ENCODE results near the gene IGSF22.
A peak's percentile ranks its signal among the peaks of the same experiment; 100 is the strongest.

IGSF22 gene
- 0.26 to 2.9 (median 1.4) reads per million in 9 experiments for total RNA-seq

- no peaks in the 10 kb centered on the region for H3K9me3 Mint-ChIP-seq
- no peaks in the 10 kb centered on the region for H3K36me3 Mint-ChIP-seq (ENCODE audit: insufficient read depth)
- no peak within 1 kb of the TSS for H3K27ac Mint-ChIP-seq
- ATAC-seq (replicated peaks) (no peak), DNase-seq (no peak)
- peaks cover 0 to 12% of the 10 kb centered on the region in 2 donors for H3K4me1 Mint-ChIP-seq (ENCODE audit: low read depth in 2 of 2)
- no peaks in the 10 kb centered on the region for H3K27me3 Mint-ChIP-seq
- H3K4me3 Mint-ChIP-seq, result no peak within 1 kb of the TSS
Observed at GRCh38 chr11:18726040-18726439, at the start of gene IGSF22. Gene IGSF22, minus strand, starts transcription at chr11:18726188. Its CDS starts 1,952 bp downstream, at chr11:18724236.

DNA sequence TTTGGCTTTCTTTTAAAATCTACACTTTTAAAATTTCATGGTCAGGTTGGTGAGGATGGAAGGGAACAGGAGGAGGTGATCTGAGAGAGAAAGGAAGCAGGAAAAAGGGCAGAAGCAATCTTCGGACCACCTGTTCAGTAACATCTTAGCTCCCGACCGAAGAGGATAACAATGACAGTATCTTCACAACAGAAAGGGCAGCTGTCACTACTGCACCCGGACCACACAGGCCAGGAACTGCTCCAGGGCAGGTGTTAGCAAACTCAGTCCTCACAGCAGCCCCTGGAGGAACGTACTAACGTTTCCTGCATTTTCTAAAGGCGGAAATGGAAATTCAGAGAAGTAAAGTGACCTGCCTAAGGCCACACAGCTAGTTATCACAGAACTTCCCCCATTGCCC is 48.8 kb upstream of the IGSF22 start:
- Mint-ChIP-seq H3K4me1 (ENCODE audit: low read depth in 2 of 2) (peaks cover 14% of the 10 kb centered on the region in 2 donors), H3K9me3 (peaks cover 0 to 6% of the 10 kb centered on the region in 2 donors), H3K27me3 (peaks cover 20 to 34% of the 10 kb centered on the region in 2 donors), H3K4me3 (no peak overlapping the region), H3K27ac (no peak overlapping the region), H3K36me3 (ENCODE audit: insufficient read depth) (no peaks in the 10 kb centered on the region)
- ATAC-seq (replicated peaks) (no peak), DNase-seq (no peak)

- Mint-ChIP-seq H3K4me1 (ENCODE audit: low read depth in 2 of 2) (peaks cover 9 to 11% of the 10 kb centered on the region in 2 donors), H3K4me3 (no peak overlapping the region), H3K27me3 (peaks cover 20 to 43% of the 10 kb centered on the region in 2 donors), H3K9me3 (peaks cover 0 to 4% of the 10 kb centered on the region in 2 donors), H3K36me3 (ENCODE audit: insufficient read depth) (no peaks in the 10 kb centered on the region), H3K27ac (no peak overlapping the region)
- DNase-seq, result no peak
- no peak for ATAC-seq (replicated peaks)
Observed at GRCh38 chr11:18773681-18774080, 47.7 kb upstream of the IGSF22 start.

- Mint-ChIP-seq H3K4me1 (ENCODE audit: low read depth in 2 of 2) (peaks cover 4 to 5% of the 10 kb centered on the region in 2 donors), H3K36me3 (ENCODE audit: insufficient read depth) (no peaks in the 10 kb centered on the region), H3K9me3 (no peaks in the 10 kb centered on the region), H3K27ac (no peak overlapping the region), H3K27me3 (peaks cover 20 to 43% of the 10 kb centered on the region in 2 donors), H3K4me3 (no peak overlapping the region)
- ATAC-seq (replicated peaks) (no peak), DNase-seq (no peak)
Observed at GRCh38 chr11:18773104-18773503, 47.1 kb upstream of the IGSF22 start.

DNA sequence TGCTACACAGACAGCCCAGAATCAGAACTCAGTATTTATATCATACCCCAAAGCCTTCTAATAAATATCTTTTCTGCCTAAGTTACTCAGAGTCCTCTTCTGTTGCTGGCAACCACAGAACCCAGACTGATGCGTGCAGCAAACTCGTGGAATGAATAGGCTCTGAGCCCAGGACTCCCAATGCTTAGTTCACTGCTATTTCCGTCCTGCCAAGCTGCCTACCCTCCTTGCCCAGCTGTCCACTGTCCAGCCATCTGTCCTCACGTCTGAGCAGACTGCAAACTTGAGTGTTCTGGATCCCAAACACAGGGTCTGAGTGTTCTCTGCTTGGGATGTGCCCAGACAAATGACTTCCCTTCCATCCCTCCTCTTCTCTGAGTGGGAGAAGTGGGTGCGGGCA is 46.2 kb upstream of the IGSF22 start:
- Mint-ChIP-seq H3K9me3 (no peaks in the 10 kb centered on the region), H3K27me3 (peaks cover 20 to 43% of the 10 kb centered on the region in 2 donors), H3K36me3 (ENCODE audit: insufficient read depth) (no peaks in the 10 kb centered on the region), H3K4me1 (ENCODE audit: low read depth in 2 of 2) (peaks cover 4 to 5% of the 10 kb centered on the region in 2 donors), H3K4me3 (no peak overlapping the region), H3K27ac (no peak overlapping the region)
- ATAC-seq (replicated peaks), result no peak
- no peak for DNase-seq

DNA sequence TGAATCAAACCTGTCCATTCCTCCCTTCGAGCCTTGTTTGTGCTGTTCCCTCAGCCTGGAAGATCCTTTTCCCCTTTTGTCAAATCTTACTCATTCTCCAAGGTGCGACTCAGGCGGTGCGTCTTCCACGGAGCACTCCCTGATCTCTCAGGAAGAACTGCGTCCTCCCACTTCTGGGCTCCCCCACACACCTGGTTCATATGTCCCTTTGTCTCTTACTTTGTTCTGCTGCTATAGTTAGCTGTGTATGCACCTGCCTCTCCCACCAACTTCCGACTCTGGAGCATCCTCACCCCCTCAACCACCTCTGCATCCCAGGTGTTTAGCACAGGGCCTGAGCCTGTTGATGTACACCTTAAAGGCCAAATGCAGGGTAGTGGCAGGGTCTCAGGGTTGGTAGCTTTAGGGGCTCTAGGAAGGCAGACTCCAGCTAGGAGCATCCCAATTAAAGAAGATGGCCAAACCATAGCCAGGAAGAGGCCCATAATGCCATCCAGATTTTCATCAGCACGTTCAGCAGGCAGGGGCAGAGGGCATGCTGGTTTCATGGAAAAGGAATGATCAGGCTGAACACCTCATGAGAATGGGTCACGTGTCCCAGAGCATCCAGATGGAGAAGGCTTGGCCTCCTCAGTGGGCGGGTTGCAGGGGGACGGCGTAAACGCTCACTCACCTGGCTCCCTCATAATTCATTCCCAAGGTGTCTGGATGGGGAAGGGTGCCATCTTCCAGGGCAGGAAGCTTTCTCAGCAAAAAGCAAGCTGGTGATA is 45.5 kb upstream of the IGSF22 start:
- Mint-ChIP-seq H3K4me3 (no peak overlapping the region), H3K9me3 (no peaks in the 10 kb centered on the region), H3K36me3 (ENCODE audit: insufficient read depth) (no peaks in the 10 kb centered on the region), H3K27ac (peak overlapping the region in 1 of 2 donors; percentile 17), H3K27me3 (peaks cover 20 to 43% of the 10 kb centered on the region in 2 donors), H3K4me1 (ENCODE audit: low read depth in 2 of 2) (peaks cover 4 to 5% of the 10 kb centered on the region in 2 donors)
- ATAC-seq (replicated peaks), result no peak
- no peak for DNase-seq

- Mint-ChIP-seq H3K9me3 (no peaks in the 10 kb centered on the region), H3K36me3 (ENCODE audit: insufficient read depth) (no peaks in the 10 kb centered on the region)
Observed at GRCh38 chr11:18770479-18771125, 44.6 kb upstream of the IGSF22 start.

DNA sequence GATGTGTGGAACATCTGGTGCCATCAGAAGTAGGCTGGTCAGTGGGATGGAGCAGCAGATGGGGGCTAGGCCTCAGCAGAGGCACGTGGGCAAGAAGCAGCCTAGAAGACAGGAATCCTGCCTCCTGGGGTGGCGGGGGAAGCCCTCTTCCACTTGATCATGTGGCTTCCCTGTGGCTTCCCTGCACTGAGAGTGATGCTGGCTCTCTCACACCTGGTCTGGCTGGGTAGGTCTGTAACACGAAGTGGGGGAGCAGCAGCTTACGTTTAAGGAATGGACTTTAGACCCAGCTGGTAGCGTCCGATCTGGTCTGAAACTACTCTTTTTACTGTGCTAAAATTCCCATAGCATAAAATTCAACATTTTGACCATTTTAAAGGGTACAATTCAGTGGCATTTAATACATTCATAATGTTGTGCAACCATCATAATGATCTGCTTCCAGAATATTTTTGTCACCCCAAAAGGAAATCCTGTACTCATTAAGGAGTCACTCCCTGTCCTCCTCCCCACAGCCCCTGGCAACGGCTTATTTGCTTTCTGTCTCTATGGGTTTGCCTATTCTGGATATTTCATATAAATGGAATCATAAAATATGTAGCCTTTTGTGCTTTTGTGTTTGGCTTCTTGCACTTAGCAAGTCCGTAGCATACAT is 43.9 kb upstream of the IGSF22 start:
- Mint-ChIP-seq H3K27ac (peak overlapping the region in 1 of 2 donors; percentile 69), H3K27me3 (peaks cover 28 to 55% of the 10 kb centered on the region in 2 donors), H3K4me3 (no peak overlapping the region), H3K36me3 (ENCODE audit: insufficient read depth) (no peaks in the 10 kb centered on the region), H3K9me3 (no peaks in the 10 kb centered on the region), H3K4me1 (ENCODE audit: low read depth in 2 of 2) (no peaks in the 10 kb centered on the region)
- ATAC-seq (replicated peaks) (no peak), DNase-seq (no peak)

More at GRCh38 chr11:18770479-18771125, 44.6 kb upstream of the IGSF22 start:
- ATAC-seq (replicated peaks) (no peak), DNase-seq (no peak)
- Mint-ChIP-seq H3K4me3 (no peak overlapping the region), H3K27me3 (peaks cover 22 to 48% of the 10 kb centered on the region in 2 donors), H3K27ac (peak overlapping the region in 1 of 2 donors; percentile 69), H3K4me1 (ENCODE audit: low read depth in 2 of 2) (peaks cover 0 to 3% of the 10 kb centered on the region in 2 donors)

DNA sequence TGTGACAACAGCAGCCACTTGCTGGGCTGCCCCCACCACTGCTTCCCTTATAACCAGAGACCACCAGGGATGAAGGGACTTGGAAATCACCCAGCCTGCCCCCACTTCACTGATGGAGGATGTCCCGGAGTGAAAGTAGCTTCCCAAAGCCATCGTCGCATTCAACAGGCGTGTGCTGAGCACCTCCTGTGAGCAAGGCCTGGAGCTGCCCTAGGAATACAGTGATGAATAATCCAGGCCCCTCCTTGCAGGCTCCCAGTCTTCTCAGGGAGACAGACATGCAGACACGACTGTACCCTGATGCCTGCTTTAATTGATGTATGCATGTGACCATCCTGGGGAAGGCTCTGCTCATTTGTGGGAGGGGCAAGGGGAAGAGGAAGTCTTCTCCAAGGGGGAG is 43.0 kb upstream of the IGSF22 start:
- Mint-ChIP-seq H3K27me3 (peaks cover 28 to 55% of the 10 kb centered on the region in 2 donors), H3K9me3 (no peaks in the 10 kb centered on the region), H3K36me3 (ENCODE audit: insufficient read depth) (no peaks in the 10 kb centered on the region), H3K27ac (no peak overlapping the region), H3K4me3 (no peak overlapping the region), H3K4me1 (ENCODE audit: low read depth in 2 of 2) (peaks cover 3% of the 10 kb centered on the region in 2 donors)
- DNase-seq, result no peak
- ATAC-seq (replicated peaks), result no peak

DNA sequence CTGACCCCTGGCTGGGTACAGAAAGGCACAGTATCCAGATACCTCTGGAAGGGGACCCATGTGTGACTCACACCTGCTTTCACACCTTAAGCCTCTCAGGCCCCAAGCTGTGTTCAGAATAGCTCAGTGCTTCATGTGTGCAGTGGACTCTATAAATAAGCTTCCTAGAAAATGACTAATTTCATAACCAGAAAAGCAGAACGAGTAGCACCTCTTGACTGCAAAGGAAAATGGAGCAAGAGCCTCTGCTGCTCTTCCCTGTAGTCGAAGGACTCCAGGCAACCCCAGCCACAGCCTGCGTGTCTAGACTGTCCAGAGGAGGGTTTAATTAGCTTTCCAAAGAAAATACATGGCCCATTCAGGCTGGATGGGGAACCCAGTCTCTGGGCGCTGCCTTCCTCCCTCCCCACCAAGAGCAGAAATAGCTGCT is 42.5 kb upstream of the IGSF22 start:
- H3K27me3 Mint-ChIP-seq, result peaks cover 28 to 55% of the 10 kb centered on the region in 2 donors
- DNase-seq (no peak), ATAC-seq (replicated peaks) (no peak)
- H3K4me3 Mint-ChIP-seq, result no peak overlapping the region
- no peak overlapping the region for H3K27ac Mint-ChIP-seq
- H3K9me3 Mint-ChIP-seq, result no peaks in the 10 kb centered on the region
- no peaks in the 10 kb centered on the region for H3K36me3 Mint-ChIP-seq (ENCODE audit: insufficient read depth)
- H3K4me1 Mint-ChIP-seq (ENCODE audit: low read depth in 2 of 2), result peaks cover 4 to 6% of the 10 kb centered on the region in 2 donors

DNA sequence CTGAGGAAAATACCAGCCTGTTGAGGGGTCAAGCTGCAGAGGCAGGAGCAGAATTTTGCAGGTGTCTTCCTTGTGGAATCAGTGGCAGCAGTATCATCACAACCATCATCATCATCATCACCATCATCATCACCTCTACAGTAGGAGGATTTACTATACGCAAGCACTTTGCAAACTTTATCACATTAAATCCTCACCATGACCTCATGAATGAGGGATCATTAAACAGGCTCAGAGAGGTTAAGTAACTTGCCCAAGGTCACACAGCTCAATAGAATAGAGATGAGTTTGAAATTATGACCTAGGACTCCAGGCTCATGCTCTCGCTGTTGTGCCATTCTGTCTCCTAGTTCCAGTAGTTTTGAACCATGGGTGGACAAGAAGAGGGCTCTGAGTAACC is 40.0 kb upstream of the IGSF22 start:
- Mint-ChIP-seq H3K4me3 (no peak overlapping the region), H3K27me3 (peaks cover 15 to 33% of the 10 kb centered on the region in 2 donors), H3K27ac (no peak overlapping the region), H3K4me1 (ENCODE audit: low read depth in 2 of 2) (peaks cover 4 to 6% of the 10 kb centered on the region in 2 donors), H3K36me3 (ENCODE audit: insufficient read depth) (no peaks in the 10 kb centered on the region), H3K9me3 (no peaks in the 10 kb centered on the region)
- ATAC-seq (replicated peaks) (no peak), DNase-seq (no peak)

GRCh38 chr11:18765554-18765953 is 39.6 kb upstream of the IGSF22 start:
- Mint-ChIP-seq H3K4me3 (no peak overlapping the region), H3K27me3 (peaks cover 12 to 28% of the 10 kb centered on the region in 2 donors), H3K36me3 (ENCODE audit: insufficient read depth) (no peaks in the 10 kb centered on the region), H3K4me1 (ENCODE audit: low read depth in 2 of 2) (peaks cover 4 to 6% of the 10 kb centered on the region in 2 donors), H3K9me3 (no peaks in the 10 kb centered on the region), H3K27ac (no peak overlapping the region)
- DNase-seq, result no peak
- ATAC-seq (replicated peaks), result no peak

- no peak for ATAC-seq (replicated peaks)
- Mint-ChIP-seq H3K9me3 (no peaks in the 10 kb centered on the region), H3K27me3 (peaks cover 7 to 11% of the 10 kb centered on the region in 2 donors), H3K4me3 (no peak overlapping the region), H3K4me1 (ENCODE audit: low read depth in 2 of 2) (peaks cover 4 to 6% of the 10 kb centered on the region in 2 donors), H3K27ac (peak overlapping the region in 1 of 2 donors; percentile 0), H3K36me3 (ENCODE audit: insufficient read depth) (no peaks in the 10 kb centered on the region)
- no peak for DNase-seq
Observed at GRCh38 chr11:18761741-18762140, 35.8 kb upstream of the IGSF22 start.

Measured in effector memory CD8-positive, alpha-beta T cell (primary cell).